ENCODE measurements around the gene KPNA1. TPM values are rescaled to one million over a fixed set of nuclear protein-coding genes. Genes with fewer than 3 reads are reported as not detected.
"Not testable (repeated sequence)": the region's sequence is repeated elsewhere in the genome, so short reads cannot be mapped to it uniquely, and the experiment has no call there.

KPNA1 gene
- polyA plus RNA-seq, 4 donors = 39.9 to 57.8 (median 52.4) TPM

DNA sequence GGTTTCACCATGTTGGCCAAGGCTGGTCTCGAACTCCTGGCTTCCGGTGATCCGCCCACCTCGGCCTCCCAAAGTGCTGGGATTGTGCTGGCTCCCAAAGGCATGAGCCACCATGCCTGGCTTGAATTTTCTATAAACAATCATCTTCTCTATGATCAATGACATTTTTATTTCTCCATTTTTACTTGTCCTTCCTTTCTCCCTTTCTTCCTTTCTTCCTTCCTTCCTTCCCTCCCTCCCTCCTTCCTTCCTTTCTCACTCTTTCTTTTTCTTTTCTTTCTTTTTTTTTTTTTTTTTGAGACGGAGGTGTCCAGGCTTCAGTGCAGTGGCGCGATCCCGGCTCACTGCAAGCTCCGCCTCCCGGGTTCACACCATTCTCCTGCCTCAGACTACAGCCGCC, 8.6 kb upstream of the KPNA1 start:
- DNase-seq (ENCODE audit: low read depth in 4 of 4, low spot score in 3 of 4) = no peak

DNA sequence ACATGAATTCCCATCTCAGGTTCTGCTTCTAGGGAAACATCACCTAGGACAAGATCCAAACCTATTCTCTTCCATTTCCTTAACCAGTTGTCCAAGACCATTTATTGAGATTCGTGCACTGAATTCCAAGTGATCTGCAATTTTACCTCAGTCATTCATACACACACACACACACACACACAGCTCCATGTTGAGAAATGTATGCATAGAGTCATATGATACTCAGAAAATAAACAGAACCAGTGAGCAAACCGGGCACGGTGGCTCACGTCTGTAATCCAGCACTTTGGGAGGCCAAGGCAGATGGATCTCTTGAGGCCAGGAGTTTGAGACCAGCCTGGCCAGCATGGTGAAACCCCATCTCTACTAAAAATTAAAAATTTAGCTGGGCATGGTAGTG, 6.1 kb upstream of the KPNA1 start:
- DNase-seq (ENCODE audit: low read depth in 4 of 4, low spot score in 3 of 4) = no peak

DNA sequence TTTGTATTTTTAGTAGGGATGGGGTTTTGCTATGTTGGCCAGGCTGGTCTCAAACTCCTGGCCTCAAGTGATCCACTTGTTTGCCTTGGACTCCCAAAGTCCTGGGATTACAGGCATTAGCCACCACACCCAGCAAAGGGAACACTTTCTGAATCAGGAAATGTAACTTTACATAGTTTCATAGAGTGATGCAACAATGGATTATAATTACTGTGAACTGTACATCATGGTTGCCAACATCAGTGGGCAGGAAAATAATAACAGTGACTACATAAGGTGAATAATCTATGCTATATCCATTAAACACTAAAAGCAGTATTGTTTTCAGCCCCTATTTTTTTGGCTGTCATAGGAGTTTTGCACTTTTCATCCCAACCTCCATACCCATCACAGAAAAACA, 5.0 kb upstream of the KPNA1 start:
- DNase-seq (ENCODE audit: low read depth in 4 of 4, low spot score in 3 of 4) = no peak

DNA sequence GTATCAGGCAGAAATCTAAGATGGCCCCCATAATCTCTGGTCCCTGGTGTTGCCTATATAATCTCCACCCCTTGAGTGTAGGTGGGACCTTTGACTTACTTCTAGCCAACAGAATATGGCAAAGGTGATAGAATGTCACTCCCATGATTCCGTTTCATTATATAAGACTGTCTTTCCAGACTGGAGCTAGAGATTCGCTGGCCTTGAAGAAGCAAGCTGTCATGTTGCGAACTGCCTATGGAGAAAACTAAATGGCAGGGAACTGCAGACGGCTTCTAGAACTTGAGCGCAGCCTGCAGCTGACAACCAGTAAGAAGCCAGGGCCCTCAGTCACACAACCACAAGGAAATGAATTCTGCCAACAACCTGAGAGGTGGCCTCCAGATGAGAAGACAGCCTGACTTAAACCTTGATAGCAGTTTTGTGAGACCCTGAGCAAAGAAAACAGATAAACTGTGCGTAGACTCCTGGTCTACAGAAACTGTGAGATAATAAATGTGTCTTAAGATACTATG, 2.2 kb upstream of the KPNA1 start:
- DNase-seq (ENCODE audit: low read depth in 4 of 4, low spot score in 3 of 4) = no peak

DNA sequence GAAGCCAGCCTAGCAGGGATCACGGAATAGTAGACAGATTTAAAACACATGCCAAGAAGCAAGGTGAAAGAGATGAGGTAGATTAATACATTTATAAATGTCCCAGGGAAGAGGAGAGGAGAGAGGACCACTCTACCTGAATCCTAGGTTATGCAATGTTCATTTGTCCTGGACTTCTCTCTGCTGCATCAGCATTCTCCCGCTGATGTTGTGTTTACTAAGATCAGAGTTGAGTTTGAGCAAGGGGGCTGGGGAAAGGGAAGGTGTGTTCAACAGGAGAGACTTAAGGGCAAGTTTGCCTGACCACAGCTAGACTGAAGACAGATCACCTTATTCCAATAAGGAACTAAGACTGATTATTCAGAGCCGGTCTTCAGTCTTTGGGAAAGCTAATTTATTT, 1.1 kb upstream of the KPNA1 start:
- no peak for DNase-seq (ENCODE audit: low read depth in 4 of 4, low spot score in 3 of 4)

DNA sequence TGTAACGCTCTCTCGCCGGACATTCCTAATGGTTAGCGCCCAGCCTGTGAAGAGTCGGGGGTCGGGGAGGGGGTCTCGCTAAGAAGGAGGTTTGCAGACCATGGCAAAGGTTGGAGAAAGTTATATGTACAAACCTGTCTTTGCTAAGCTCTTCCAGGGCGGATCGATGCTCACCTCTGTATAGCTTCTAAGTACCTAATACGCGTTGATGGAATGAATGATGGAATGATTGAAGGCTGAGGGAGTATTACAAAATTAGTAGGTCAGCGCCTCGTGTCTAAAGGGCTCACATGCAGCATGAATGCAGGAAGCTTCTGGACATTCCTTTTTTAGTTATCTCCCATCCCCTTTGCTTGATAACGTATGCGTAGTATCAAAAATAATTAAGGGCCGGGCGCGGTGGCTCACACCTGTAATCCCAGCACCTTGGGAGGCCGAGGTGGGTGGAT, 305 bp upstream of the KPNA1 start:
- DNase-seq (ENCODE audit: low read depth in 4 of 4, low spot score in 3 of 4) = peak in 1 of 4 donors; percentile 0

DNA sequence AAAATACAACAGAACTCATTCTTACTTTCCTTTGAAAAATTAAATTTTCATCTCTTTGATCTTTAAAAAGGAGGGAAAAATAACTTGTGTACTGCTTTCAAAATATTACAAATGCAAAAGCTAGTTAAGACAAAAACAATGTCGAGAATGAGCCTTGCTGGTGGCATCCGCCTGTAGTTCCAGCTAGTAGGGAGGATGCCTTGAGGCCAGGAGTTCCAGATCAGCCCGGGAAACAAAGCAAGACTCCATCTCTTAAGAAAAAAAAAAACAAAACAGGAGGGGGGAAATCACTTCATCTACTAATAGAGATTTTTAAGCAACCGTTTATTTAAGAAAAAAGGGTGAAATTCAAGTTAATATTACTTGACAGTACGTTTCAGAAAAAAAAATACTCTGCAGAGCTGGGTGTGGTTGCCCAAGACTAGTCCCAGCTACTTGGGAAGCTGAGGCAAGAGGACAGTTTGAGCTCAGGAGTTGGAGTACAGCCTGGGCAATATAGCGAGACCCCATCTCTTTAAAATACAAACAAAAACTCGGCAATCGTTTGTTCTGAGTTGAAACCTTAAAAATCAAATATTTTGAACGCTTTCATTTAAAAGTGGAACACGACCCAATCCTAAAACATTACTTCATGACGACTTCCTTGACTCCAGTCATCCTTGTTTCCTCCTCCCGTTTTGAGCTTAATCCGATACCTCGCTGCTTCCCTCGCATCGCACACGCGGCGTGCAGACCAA, 1.2 kb downstream of the KPNA1 start:
- no peak for DNase-seq (ENCODE audit: low read depth in 4 of 4, low spot score in 3 of 4)

DNA sequence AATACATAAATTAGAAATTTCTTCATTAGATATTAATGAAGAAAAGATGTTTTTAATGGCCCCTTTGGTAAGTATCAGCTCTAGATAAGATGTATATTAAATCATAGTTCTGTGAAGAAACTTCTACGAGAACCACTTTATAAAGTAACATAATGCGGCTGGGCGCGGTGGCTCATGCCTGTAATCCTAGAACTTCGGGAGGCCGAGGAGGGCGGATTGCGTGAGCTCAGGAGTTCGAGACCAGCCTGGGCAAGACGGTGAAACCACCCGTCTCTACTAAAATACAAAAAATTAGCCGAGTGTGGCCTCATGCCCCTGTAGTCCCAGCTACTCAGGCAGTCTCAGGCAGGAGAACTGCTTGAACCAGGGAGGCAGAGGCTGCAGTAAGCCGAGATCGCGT, 2.5 kb downstream of the KPNA1 start:
- DNase-seq (ENCODE audit: low read depth in 4 of 4, low spot score in 3 of 4) = no peak

DNA sequence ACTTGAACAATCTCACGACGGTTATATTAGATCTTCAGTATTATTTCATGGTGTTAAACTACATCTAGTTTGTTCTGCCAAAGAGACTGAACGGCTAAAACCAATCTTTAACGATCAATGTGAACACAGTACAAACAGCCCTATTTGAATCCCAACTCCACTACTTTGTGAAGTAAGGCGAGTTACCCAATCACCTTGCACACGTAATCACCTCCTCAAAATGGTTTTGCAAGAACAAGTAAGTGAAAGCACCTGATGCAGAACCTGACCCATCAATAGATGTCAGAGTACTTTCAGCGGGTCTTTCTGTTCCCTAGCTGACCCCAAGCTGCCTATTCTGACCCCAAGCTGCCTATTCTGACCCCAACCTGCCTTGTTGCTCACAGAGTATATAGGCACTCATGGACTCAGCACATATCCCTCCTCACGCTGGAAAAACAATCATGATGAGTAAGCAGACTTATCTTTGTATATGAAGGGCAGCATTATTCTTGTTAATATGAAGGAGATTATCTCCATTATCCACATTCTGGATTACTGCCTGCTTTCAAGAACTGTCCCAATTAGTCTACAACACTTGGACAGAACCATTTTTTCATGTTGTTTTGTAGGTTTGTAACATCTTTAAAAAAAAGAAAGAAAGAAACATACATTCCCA, 3.7 kb downstream of the KPNA1 start:
- DNase-seq (ENCODE audit: low read depth in 4 of 4, low spot score in 3 of 4) = no peak

DNA sequence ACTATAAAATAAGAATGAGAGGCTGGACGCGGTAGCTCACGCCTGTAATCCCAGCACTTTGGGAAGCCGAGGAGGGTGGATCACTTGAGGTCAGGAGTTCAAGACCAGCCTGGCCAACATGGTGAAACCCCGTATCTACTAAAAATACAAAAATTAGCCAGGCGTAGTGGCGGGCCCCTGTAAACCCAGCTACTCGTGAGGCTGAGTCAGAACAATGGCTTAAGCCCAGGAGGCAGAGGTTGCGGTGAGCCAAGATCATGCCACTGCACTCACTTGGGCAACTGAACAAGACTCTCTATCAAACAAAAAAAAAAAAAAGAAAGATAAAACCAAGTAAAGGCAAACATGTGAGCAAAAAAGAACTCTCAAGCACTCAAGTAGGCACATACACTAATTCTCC, 5.8 kb downstream of the KPNA1 start:
- DNase-seq (ENCODE audit: low read depth in 4 of 4, low spot score in 3 of 4) = not testable (repeated sequence)

DNA sequence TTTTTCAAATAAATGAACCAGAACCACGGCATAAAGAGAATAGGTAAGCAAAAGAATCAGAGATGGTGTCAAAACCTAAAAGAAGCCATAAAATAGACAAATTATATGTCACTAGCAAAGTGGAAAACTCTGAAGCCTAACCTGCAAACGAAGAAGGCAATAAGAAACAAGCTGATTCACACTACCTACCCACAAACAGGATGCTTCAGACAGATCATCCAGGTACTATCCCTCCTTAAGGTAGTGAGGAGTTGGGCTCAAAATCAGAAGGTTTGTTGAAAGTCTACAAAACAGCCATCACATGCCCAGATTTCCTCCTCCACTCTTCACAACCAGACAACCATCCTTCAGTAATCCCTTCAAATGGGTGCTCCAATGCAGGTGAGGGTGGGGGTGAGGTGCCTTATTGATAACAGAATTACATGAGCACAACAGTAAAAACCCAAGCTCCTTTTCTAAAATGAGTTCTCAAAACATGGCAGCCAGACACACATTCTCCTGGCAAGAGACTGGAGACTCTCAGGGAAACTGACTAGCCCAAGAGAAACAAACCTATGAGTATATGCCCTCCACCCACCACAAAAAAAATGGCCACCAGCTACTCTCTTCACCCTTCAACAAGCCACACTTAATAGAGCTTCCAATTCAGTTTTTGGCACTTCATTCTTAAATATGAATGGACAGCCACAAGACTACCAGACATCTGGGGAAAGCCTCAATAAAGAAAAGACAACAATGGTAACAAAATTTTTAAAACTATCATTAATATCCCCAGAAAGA, 6.4 kb downstream of the KPNA1 start:
- no peak for DNase-seq (ENCODE audit: low read depth in 4 of 4, low spot score in 3 of 4)

DNA sequence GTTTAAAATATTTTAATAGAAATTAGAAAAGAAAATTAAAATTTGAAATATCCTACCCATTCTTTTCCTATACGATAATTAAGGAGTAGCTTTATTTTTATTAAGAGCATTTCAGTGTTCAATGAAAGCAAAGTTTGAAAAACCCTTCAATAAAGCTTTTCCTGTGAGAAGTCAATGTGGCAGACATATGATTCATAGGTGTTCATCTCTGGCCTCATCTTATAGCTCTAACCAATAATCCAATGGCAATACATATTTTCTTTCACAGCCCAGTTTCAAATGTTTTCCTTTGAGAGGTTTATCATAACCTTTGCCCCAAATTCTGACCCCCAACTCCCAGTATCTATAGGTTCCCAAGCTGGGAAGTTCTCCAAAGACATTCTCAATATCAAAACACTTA, 8.3 kb downstream of the KPNA1 start:
- DNase-seq (ENCODE audit: low read depth in 4 of 4, low spot score in 3 of 4) = no peak

DNA sequence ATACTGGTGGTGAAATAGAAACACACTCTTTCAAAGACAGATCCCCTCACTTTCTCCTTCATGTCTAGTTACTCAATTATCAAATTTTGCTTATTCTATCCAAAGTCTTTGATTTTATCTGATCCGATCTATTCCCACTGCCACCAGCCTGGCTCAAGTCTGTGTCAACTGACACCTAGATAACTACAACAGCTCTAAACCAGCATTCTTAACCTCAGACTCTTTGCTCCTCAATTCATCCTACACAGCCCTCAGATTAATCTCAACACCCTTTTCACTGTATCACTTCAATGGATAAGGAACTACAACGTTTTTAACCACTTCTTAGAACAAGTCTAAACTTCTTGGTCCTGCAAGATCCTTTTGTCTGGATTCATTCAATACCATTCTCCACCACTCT, 9.1 kb downstream of the KPNA1 start:
- no peak for DNase-seq (ENCODE audit: low read depth in 4 of 4, low spot score in 3 of 4)

DNA sequence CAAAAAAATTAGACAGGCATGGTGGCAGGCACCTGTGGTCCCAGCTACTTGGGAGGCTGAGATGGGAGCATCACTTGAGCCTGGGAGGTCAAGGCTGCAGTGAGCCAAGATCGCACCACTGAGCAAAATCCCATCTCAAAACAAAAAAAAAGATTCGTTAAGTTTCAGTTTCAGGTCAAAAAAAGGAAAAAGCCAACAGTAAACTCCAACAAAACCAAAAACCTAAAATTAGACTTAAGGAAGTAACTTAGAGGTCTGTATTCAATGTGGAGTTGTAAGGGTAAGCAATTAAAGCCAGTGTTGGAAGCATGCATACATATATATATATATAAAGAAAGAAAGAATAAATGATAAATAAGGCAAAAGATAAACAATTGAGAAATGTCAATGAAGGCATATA, 11.8 kb downstream of the KPNA1 start:
- no peak for DNase-seq (ENCODE audit: low read depth in 4 of 4, low spot score in 3 of 4)

DNA sequence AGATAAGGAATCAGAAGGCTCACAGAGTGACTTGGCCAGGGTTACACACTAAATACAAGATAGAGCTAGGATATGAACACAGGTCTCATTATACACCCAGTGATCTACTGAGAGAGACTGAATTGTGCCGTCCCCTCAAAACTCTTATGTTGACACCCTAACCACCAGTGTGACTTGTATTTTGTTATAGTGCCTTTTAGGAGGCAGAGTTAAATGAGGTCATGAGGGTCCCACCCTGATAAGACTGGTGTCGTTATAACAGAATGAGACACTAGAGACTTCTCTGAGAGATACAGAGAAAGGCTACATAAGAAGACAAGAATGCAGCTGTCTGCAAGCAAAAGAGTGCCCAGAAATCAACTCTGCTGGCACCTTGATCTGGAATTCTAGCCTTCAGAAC, 12.6 kb downstream of the KPNA1 start:
- no peak for DNase-seq (ENCODE audit: low read depth in 4 of 4, low spot score in 3 of 4)

DNA sequence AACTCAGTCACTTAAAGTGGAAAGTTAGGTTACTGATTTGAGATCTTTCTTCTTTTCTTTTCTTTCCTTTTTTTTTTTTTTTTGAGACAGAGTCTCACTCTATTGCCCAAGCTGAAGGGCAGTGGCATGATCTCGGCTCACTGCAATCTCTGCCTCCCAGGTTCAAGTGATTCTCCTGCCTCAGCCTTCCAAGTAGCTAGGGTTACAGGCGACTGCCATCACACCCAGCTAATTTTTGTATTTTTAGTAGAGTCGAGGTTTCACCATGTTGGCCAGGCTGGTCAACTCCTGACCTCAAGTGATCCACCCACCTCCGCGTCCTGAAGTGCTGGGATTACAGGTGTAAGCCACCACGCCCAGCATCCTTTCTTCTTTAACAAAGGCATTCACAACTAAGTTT, 13.8 kb downstream of the KPNA1 start:
- DNase-seq (ENCODE audit: low read depth in 4 of 4, low spot score in 3 of 4) = not testable (repeated sequence)

DNA sequence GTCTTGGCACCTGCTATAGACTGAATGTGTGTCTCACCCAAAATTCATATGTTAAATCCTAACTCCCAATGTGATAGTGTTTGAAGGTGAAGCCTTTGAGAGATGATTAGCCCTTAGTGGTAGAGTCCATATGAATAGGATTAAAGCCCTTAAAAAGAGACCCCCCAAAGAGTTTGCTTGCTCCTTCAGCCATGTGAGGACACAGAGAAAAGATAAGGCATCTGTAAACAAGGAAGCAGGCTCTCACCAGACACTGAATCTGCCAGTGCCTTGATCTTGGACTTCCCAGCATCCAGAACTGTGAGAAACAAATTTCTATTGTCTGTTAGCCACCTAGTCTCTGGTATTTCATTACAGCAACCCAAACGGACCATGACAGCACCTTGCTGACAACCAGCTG, 16.6 kb downstream of the KPNA1 start:
- DNase-seq (ENCODE audit: low read depth in 4 of 4, low spot score in 3 of 4) = no peak

DNA sequence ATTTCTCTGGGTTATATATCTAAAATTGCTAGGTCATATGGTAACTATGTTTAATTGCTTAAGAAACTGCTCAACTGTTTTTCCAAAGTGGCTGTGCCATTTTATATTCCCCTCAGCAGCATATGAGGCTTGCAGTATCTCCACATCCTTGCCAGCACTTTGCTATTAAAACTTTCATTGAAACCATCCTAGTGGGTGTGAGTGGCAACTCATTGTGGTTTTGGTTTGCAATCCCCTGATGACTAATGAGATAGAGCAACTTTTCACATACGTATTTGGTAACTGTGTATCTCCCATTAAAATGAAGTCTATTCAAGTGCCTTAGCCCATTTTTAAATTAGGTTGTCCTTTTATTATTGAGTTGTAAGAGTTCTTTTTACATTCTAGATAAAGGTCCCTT, 17.3 kb downstream of the KPNA1 start:
- no peak for DNase-seq (ENCODE audit: low read depth in 4 of 4, low spot score in 3 of 4)

DNA sequence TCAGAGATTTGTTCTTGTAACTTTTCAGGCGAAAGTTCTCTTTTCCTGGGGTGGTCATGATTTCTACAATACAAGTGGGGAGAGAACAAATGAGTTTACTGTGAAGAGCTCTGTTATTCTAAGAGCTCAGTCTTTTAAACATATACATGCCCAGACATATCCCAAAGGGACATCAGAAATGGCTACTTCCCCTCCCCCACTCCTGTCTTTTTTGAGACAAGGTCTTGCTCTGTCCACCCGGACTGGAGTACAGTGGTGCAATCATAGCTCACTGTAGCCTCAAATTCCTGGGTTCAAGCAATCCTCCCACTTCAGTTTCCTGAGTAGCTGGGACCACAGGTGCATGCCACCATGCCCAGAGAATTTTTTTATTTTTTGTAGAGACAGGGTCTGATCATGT, 18.2 kb downstream of the KPNA1 start:
- DNase-seq (ENCODE audit: low read depth in 4 of 4, low spot score in 3 of 4) = no peak

DNA sequence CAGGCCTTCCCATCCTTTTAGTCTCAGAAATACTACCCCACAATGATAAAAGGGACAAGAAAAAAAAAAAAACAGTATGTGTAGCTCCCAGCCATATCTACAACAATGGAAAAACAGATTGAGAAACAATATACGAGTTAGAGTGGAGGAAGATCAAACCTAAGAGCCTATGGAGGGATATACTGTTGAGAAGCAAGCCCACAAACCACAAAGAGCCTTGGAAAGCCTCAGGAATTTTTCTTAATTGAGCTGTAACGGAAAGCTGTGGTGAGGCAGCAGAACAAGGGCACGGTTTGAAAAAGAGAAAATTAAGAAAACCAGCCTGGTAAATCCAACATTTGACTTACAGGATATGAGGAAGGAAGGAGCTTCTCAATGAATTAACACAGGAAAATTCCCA, 21.4 kb downstream of the KPNA1 start:
- no peak for DNase-seq (ENCODE audit: low read depth in 4 of 4, low spot score in 3 of 4)

DNA sequence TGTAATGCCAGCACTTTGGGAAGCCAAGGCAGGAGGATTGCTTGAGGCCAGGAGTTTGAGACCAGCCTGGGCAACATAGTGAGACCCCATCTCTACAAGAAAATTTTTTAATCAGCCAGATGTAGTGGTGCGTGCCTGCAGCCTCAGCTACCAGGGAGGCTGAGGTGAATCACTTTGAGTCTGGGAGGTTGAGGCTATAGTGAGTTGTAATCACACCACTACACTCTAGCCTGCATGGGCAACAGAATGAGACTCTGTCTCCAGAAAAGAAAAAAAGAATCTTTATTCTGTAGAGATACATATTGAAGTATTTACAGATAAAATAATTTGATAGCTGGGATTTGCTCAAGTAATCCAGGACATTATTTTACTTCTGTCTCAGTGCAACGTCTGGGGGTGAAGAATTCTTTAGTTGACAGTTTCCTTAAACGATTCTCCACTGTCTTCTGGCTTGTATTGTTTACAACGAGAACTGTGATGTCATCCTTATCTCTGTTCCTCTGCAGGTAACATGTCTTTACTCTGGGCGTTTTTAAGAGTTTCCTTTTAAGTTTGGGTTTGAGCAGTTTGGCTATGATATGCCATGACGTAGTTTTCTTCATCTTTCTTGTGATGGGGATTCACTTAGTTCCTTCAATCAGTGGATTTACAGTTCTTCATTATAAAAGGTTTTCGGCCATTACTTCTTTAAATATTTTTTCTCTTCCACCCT, 26.3 kb downstream of the KPNA1 start:
- no peak for DNase-seq (ENCODE audit: low read depth in 4 of 4, low spot score in 3 of 4)

Measured in right renal pelvis (tissue), 4 donors.